HepG2 (cell line): ENCODE results near the gene KLF5. TPM values are rescaled to one million over a fixed set of nuclear protein-coding genes. Genes with fewer than 3 reads are reported as not detected.
A peak's percentile ranks its signal among the peaks of the same experiment; 100 is the strongest.

ENCODE experiments used
- FOXK2 ChIP-seq: fragments of 450-650 bp; IDR thresholded peaks from 2 replicates; pipeline ENCODE4 v1.6.1; 2016
- JUNB ChIP-seq: sonication (generic); formaldehyde crosslinking; IDR thresholded peaks from 2 replicates; pipeline ENCODE4 v1.8.0; 2022; ENCODE audit warnings: missing genetic modification reagents, mild to moderate bottlenecking, borderline replicate concordance
- MED1 ChIP-seq: sonication (generic); formaldehyde crosslinking; IDR thresholded peaks from 2 replicates; pipeline ENCODE4 v1.4.0; 2020; ENCODE audit warnings: missing genetic modification reagents
- MXD4 ChIP-seq: IDR thresholded peaks from 2 replicates; pipeline ENCODE4 v1.6.1; 2016; ENCODE audit warnings: mild to moderate bottlenecking, missing biosample characterization, missing genetic modification reagents
- NAIF1 ChIP-seq: sonication (generic); formaldehyde crosslinking; IDR thresholded peaks from 2 replicates; pipeline ENCODE4 v1.5.0; 2020; ENCODE audit warnings: mild to moderate bottlenecking, missing genetic modification reagents, borderline replicate concordance
- NFE2 ChIP-seq: sonication (generic); formaldehyde crosslinking; IDR thresholded peaks from 2 replicates; pipeline ENCODE4 v1.4.0; 2020; ENCODE audit warnings: missing genetic modification reagents
- PHF21A ChIP-seq: sonication (generic); formaldehyde crosslinking; IDR thresholded peaks from 2 replicates; pipeline ENCODE4 v1.5.0; 2020; ENCODE audit warnings: mild to moderate bottlenecking, missing genetic modification reagents
- TRIM24 ChIP-seq: sonication (generic); formaldehyde crosslinking; IDR thresholded peaks from 2 replicates; pipeline ENCODE4 v1.8.0; 2022; ENCODE audit warnings: mild to moderate bottlenecking, missing genetic modification reagents
- ZNF530 ChIP-seq: sonication (generic); formaldehyde crosslinking; IDR thresholded peaks from 2 replicates; pipeline ENCODE4 v1.5.0; 2020; ENCODE audit warnings: low read depth, mild to moderate bottlenecking, missing genetic modification reagents
- polyA plus RNA-seq, 8 experiments: library from polyadenylated mRNA; depleted of rRNA in 3 of 8; stranded (reverse) in 7 of 8; unstranded in 1 of 8; fragments of >200 nt; fragmentation: Illumina TruSeq in 4 of 8; extraction: Trizol in 4 of 8; gene quantifications; 2 replicates each; pipeline versions ENCODE4 v1.2.1 to v1.2.3, GENCODE V29; 2011 to 2016; ENCODE audit warnings: low read depth in 4 of 8, missing spikeins in 1 of 8, mixed read lengths in 1 of 8; ENCODE audit not compliant: insufficient read depth in 1 of 8
- total RNA-seq, 5 experiments: library from RNA; depleted of rRNA; stranded (reverse); fragments of >200 nt; fragmentation: Illumina TruSeq; extraction: Trizol; gene quantifications; 2 replicates each; pipeline ENCODE4 v1.2.3, GENCODE V29; 2016; ENCODE audit warnings: low read depth in 1 of 5
- TF ChIP-seq, protein P1 (sequence below): sonication (generic); formaldehyde crosslinking; IDR thresholded peaks from 2 replicates; pipeline ENCODE4 v1.4.0; 2020; ENCODE audit warnings: low read depth, mild to moderate bottlenecking, missing genetic modification reagents
- TF ChIP-seq, protein P2 (sequence below): IDR thresholded peaks from 2 replicates; pipeline ENCODE4 v1.6.1; 2016; ENCODE audit warnings: missing biosample characterization, missing genetic modification reagents, low read depth
- TF ChIP-seq, protein P3 (sequence below): sonication (generic); formaldehyde crosslinking; IDR thresholded peaks from 2 replicates; pipeline ENCODE4 v1.5.1; 2020; ENCODE audit warnings: mild to moderate bottlenecking, missing genetic modification reagents, borderline replicate concordance
- TF ChIP-seq, protein P4 (sequence below): sonication (generic); formaldehyde crosslinking; IDR thresholded peaks from 2 replicates; pipeline ENCODE4 v1.5.0; 2020; ENCODE audit warnings: mild to moderate bottlenecking, missing genetic modification reagents

The KLF5 gene
- total and polyA plus RNA-seq, 2 of the 13 experiments (the other 11 are each of a cell fraction or from before 2014, with no cell fraction given), result 1.7 to 9.2 TPM

DNA sequence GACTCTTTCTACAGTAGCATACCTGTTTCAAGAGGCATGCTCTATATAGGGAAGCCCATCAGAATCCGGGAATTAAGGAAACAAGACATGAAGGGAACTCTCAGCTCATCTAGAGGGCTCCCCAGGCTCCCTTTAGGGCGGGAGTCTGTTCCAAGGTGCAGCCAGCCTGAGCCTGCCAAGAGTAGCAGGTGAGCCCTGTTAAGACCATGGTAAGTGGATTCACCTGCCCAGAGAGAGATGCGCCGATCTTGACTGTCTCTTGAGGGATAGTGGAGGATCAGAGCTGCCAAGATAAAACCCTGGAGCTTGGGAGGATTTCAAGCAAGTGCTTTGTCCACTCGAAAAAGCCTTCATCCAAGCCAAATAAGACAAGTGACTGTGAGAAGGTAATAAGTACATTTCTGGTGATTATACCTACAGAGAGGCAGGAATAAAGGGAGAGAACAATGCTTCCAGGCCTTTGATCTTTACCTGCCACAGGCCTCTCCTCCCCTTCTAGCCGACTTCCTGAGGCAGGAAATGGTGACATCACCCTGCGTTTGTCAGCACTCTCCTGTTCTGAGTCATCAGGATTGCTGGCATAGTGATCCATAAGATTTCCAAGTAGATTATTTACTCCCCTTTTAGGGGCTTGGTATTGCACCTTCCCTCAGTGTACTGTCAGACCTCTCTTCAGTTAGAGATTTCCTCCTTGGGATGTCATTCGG, 31.5 kb downstream of the KLF5 start (continued):
- TF ChIP-seq, protein P1, sequence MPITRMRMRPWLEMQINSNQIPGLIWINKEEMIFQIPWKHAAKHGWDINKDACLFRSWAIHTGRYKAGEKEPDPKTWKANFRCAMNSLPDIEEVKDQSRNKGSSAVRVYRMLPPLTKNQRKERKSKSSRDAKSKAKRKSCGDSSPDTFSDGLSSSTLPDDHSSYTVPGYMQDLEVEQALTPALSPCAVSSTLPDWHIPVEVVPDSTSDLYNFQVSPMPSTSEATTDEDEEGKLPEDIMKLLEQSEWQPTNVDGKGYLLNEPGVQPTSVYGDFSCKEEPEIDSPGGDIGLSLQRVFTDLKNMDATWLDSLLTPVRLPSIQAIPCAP (CRISPR knock-in tag), result no peak
- TF ChIP-seq MXD4 (CRISPR knock-in tag), result no peak
- TF ChIP-seq FOXK2, result no peak
- TF ChIP-seq NAIF1 (CRISPR knock-in tag), result no peak
- TF ChIP-seq, protein P2, sequence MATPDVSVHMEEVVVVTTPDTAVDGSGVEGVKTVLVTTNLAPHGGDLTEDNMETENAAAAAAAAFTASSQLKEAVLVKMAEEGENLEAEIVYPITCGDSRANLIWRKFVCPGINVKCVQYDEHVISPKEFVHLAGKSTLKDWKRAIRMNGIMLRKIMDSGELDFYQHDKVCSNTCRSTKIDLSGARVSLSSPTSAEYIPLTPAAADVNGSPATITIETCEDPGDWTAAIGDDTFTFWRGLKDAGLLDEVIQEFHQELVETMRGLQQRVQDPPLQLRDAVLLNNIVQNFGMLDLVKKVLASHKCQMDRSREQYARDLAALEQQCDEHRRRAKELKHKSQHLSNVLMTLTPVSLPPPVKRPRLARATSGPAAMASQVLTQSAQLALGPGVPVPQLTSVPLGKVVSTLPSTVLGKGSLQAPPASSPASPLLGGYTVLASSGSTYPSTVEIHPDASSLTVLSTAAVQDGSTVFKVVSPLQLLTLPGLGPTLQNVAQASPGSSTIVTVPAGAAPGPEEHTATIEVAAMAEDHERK (CRISPR knock-in tag), result no peak
- TF ChIP-seq, protein P3, sequence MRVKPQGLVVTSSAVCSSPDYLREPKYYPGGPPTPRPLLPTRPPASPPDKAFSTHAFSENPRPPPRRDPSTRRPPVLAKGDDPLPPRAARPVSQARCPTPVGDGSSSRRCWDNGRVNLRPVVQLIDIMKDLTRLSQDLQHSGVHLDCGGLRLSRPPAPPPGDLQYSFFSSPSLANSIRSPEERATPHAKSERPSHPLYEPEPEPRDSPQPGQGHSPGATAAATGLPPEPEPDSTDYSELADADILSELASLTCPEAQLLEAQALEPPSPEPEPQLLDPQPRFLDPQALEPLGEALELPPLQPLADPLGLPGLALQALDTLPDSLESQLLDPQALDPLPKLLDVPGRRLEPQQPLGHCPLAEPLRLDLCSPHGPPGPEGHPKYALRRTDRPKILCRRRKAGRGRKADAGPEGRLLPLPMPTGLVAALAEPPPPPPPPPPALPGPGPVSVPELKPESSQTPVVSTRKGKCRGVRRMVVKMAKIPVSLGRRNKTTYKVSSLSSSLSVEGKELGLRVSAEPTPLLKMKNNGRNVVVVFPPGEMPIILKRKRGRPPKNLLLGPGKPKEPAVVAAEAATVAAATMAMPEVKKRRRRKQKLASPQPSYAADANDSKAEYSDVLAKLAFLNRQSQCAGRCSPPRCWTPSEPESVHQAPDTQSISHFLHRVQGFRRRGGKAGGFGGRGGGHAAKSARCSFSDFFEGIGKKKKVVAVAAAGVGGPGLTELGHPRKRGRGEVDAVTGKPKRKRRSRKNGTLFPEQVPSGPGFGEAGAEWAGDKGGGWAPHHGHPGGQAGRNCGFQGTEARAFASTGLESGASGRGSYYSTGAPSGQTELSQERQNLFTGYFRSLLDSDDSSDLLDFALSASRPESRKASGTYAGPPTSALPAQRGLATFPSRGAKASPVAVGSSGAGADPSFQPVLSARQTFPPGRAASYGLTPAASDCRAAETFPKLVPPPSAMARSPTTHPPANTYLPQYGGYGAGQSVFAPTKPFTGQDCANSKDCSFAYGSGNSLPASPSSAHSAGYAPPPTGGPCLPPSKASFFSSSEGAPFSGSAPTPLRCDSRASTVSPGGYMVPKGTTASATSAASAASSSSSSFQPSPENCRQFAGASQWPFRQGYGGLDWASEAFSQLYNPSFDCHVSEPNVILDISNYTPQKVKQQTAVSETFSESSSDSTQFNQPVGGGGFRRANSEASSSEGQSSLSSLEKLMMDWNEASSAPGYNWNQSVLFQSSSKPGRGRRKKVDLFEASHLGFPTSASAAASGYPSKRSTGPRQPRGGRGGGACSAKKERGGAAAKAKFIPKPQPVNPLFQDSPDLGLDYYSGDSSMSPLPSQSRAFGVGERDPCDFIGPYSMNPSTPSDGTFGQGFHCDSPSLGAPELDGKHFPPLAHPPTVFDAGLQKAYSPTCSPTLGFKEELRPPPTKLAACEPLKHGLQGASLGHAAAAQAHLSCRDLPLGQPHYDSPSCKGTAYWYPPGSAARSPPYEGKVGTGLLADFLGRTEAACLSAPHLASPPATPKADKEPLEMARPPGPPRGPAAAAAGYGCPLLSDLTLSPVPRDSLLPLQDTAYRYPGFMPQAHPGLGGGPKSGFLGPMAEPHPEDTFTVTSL (CRISPR knock-in tag), result peak; percentile 90; the same call in 1 of the 2 replicates
- TF ChIP-seq JUNB (CRISPR knock-in tag), result peak; percentile 70; the same call in 1 of the 2 replicates
- 0 out of 2 replicates have a peak, but pooled peaks have one; percentile 40 for TF ChIP-seq TRIM24 (CRISPR knock-in tag)
- TF ChIP-seq ZNF530 (CRISPR knock-in tag), result no peak
- TF ChIP-seq, protein P4, sequence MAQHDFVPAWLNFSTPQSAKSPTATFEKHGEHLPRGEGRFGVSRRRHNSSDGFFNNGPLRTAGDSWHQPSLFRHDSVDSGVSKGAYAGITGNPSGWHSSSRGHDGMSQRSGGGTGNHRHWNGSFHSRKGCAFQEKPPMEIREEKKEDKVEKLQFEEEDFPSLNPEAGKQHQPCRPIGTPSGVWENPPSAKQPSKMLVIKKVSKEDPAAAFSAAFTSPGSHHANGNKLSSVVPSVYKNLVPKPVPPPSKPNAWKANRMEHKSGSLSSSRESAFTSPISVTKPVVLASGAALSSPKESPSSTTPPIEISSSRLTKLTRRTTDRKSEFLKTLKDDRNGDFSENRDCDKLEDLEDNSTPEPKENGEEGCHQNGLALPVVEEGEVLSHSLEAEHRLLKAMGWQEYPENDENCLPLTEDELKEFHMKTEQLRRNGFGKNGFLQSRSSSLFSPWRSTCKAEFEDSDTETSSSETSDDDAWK, result no peak
- peak; percentile 90 for TF ChIP-seq MED1
- no peak for TF ChIP-seq NFE2 (CRISPR knock-in tag)
- TF ChIP-seq PHF21A (CRISPR knock-in tag), result 0 out of 2 replicates have a peak, but pooled peaks have one; percentile 31
